Neural cell (in vitro differentiated cells): ENCODE data around the gene DNAH8.

Source experiments
- CTCF ChIP-seq: fragments of 450-650 bp; IDR thresholded peaks from 2 replicates; pipeline ENCODE4 v1.5.1; 2014; ENCODE audit warnings: antibody characterized with exemption, mild to moderate bottlenecking, moderate library complexity; ENCODE audit not compliant: poor library complexity, severe bottlenecking
- EP300 ChIP-seq: fragments of 450-650 bp; conservative IDR thresholded peaks from 2 replicates; pipeline ENCODE4 v1.6.1; 2014; ENCODE audit warnings: antibody characterized with exemption, mild to moderate bottlenecking, moderate library complexity; ENCODE audit not compliant: poor library complexity, severe bottlenecking
- EZH2 ChIP-seq: fragments of 200-600, 300-800 bp; shearing (Covaris generic), sonication (generic); IDR thresholded peaks from 2 replicates; pipeline ENCODE4 v1.6.1; 2014; ENCODE audit warnings: antibody characterized with exemption, low read length, borderline replicate concordance, mild to moderate bottlenecking; ENCODE audit not compliant: insufficient read depth, poor library complexity, severe bottlenecking
- POLR2AphosphoS5 ChIP-seq: IDR thresholded peaks from 2 replicates; pipeline ENCODE4 v1.6.1; 2012
- RAD21 ChIP-seq: fragments of 450-650 bp; conservative IDR thresholded peaks from 2 replicates; pipeline ENCODE4 v1.6.1; 2014; ENCODE audit warnings: antibody characterized with exemption, mild to moderate bottlenecking, moderate library complexity
- SMC3 ChIP-seq: fragments of 450-650 bp; conservative IDR thresholded peaks from 2 replicates; pipeline ENCODE4 v1.6.1; 2014; ENCODE audit warnings: antibody characterized with exemption, mild to moderate bottlenecking, moderate library complexity; ENCODE audit not compliant: poor library complexity
- TAF1 ChIP-seq: IDR thresholded peaks from 2 replicates; pipeline ENCODE4 v1.6.1; 2012; ENCODE audit warnings: low read depth
- TF ChIP-seq, protein P1 (sequence below): IDR thresholded peaks from 2 replicates; pipeline ENCODE4 v1.6.1; 2012; ENCODE audit warnings: borderline replicate concordance

DNA sequence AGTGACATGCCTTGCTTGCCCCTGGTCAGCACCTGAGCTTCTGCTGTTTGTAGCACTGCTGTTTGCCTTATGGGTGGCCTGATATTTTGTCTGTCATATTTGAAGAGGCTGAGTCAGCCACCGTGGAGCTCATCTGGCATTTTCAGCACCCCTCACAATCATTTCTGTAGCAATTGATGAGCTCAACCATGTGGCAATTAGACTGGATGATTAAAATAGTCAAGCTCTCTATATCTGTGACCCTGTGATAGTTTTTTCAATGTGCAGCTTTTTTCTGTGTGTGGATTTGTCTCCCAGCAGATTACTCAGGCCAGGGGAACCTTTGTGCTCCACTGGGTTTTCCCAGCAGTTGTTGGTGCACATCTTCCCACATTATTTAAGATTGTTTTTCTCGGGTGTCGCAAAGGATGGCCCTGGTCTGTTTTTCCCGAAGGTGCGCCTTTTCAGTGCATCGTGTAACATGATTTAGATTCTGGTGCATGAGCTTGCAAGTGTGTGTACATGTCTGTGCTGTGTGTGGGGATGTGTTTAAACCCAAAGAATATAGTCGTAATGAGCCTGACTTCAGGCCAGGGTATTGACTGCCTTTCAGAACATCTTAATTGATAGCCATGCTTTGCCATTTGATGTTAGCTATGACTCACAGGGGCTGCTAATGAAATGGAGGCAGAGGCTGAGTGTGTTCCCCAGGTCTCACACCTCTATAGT lies 301.9 kb downstream of the DNAH8 start:
- no peak for TF ChIP-seq CTCF
- TF ChIP-seq TAF1 = no peak
- no peak for TF ChIP-seq EZH2
- TF ChIP-seq SMC3 = no peak
- TF ChIP-seq EP300 = no peak
- TF ChIP-seq POLR2AphosphoS5 = no peak
- TF ChIP-seq RAD21 = no peak
- TF ChIP-seq, protein P1, sequence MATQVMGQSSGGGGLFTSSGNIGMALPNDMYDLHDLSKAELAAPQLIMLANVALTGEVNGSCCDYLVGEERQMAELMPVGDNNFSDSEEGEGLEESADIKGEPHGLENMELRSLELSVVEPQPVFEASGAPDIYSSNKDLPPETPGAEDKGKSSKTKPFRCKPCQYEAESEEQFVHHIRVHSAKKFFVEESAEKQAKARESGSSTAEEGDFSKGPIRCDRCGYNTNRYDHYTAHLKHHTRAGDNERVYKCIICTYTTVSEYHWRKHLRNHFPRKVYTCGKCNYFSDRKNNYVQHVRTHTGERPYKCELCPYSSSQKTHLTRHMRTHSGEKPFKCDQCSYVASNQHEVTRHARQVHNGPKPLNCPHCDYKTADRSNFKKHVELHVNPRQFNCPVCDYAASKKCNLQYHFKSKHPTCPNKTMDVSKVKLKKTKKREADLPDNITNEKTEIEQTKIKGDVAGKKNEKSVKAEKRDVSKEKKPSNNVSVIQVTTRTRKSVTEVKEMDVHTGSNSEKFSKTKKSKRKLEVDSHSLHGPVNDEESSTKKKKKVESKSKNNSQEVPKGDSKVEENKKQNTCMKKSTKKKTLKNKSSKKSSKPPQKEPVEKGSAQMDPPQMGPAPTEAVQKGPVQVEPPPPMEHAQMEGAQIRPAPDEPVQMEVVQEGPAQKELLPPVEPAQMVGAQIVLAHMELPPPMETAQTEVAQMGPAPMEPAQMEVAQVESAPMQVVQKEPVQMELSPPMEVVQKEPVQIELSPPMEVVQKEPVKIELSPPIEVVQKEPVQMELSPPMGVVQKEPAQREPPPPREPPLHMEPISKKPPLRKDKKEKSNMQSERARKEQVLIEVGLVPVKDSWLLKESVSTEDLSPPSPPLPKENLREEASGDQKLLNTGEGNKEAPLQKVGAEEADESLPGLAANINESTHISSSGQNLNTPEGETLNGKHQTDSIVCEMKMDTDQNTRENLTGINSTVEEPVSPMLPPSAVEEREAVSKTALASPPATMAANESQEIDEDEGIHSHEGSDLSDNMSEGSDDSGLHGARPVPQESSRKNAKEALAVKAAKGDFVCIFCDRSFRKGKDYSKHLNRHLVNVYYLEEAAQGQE = no peak
